SU-DHL-6 (cell line): Measurements from ENCODE around the gene DLG3.

ENCODE experiments used
- H2AFZ ChIP-seq: fragments of 200-600 bp; sonication (generic); 2 replicates; pipeline ENCODE4 v1.6.1; 2014; ENCODE audit warnings: low read depth, mild to moderate bottlenecking, moderate library complexity, mixed read lengths, antibody characterized with exemption, low read length; ENCODE audit not compliant: severe bottlenecking
- H3F3A ChIP-seq: fragments of 200-600 bp; shearing (Covaris generic); 2 replicates; pipeline ENCODE4 v1.6.0; 2016; ENCODE audit warnings: antibody characterized with exemption, mild to moderate bottlenecking; ENCODE audit not compliant: insufficient read depth
- H3K27ac ChIP-seq: fragments of 200-600 bp; sonication (generic); 2 replicates; pipeline ENCODE4 v1.5.1; 2016; ENCODE audit warnings: low read depth, mild to moderate bottlenecking, low read length, moderate library complexity, mixed read lengths
- H3K27me3 ChIP-seq: fragments of 200-600 bp; sonication (generic), shearing (Covaris generic); 2 replicates; pipeline ENCODE4 v1.6.0; 2014; ENCODE audit warnings: mild to moderate bottlenecking, low read length
- H3K36me3 ChIP-seq: fragments of 200-600 bp; sonication (generic); 2 replicates; pipeline ENCODE4 v1.6.1; 2014; ENCODE audit warnings: mild to moderate bottlenecking, low read length, mixed read lengths
- H3K4me2 ChIP-seq: fragments of 300-600, 200-600 bp; shearing (Covaris generic), sonication (generic); 2 replicates; pipeline ENCODE4 v1.6.0; 2014; ENCODE audit warnings: low read length, low read depth, mild to moderate bottlenecking; ENCODE audit not compliant: poor library complexity, severe bottlenecking
- H3K4me3 ChIP-seq: fragments of 200-600 bp; sonication (generic); 2 replicates; pipeline ENCODE4 v1.5.1; 2014; ENCODE audit warnings: antibody characterized with exemption, low read length, mild to moderate bottlenecking, mixed read lengths; ENCODE audit not compliant: insufficient read depth, poor library complexity, severe bottlenecking
- H3K79me2 ChIP-seq: fragments of 200-600 bp; sonication (generic); 2 replicates; pipeline ENCODE4 v1.6.1; 2014; ENCODE audit warnings: mild to moderate bottlenecking, low read length, moderate library complexity; ENCODE audit not compliant: insufficient read depth
- H3K9ac ChIP-seq: fragments of 200-600 bp; sonication (generic); 2 replicates; pipeline ENCODE4 v1.7.0; 2014; ENCODE audit warnings: mild to moderate bottlenecking, low read length
- H3K9me2 ChIP-seq: fragments of 200-600 bp; sonication (generic); replicated peaks from 2 replicates; pipeline ENCODE4 v1.6.1; 2014; ENCODE audit warnings: low read length; ENCODE audit not compliant: insufficient read depth
- H3K9me3 ChIP-seq: fragments of 200-600 bp; sonication (generic); 2 replicates; pipeline ENCODE4 v1.6.1; 2014; ENCODE audit warnings: low read length, mixed read lengths; ENCODE audit not compliant: insufficient read depth
- H4K20me1 ChIP-seq: fragments of 200-600 bp; sonication (generic); 2 replicates; pipeline ENCODE4 v1.6.1; 2014; ENCODE audit warnings: low read depth, mild to moderate bottlenecking, antibody characterized with exemption, low read length, moderate library complexity, mixed read lengths
- CTCF ChIP-seq: fragments of 200-600 bp; sonication (generic); IDR thresholded peaks from one replicate; pipeline ENCODE4 v1.5.1; 2017; ENCODE audit warnings: antibody characterized with exemption, mild to moderate bottlenecking, low read length, moderate library complexity; ENCODE audit not compliant: insufficient read depth, poor library complexity, severe bottlenecking
- EZH2phosphoT487 ChIP-seq: fragments of 200-600 bp; sonication (generic), shearing (Covaris generic); conservative IDR thresholded peaks from 2 replicates; pipeline ENCODE4 v1.6.1; 2018; ENCODE audit warnings: mild to moderate bottlenecking, antibody characterized with exemption, low read length, moderate library complexity, mixed read lengths

Gene DLG3

DNA sequence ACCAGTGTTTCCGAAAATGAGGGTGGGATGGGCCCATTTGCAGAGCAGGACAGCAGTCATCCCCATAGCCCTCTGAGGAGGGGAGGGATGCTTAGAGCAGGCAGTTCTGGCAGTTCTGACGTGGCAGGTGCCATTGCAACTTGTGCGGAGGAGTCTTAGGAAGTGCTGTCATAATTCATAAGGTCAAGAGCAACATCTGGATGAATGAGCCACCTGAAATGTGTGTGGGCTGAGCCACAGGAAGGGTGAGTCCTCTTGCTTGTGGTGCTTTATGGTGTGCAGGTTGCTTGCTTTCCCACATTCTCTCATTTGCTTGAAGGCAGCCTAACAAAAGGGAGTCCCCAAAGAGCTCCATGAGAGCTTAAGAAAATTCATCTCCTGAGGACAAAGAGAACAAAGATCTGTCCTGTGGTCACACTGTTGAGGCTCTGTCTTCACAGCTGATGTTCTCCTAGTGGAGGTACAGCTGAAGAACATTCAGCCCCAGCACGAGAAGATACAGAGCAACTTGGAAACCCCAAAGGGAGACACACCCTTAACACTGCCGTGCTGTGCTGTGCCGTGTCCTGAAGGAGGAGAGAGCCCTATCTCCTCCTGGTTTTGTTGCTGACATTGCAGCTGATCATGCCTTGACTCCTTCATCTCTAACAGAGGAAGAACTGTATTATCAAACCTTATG, 60.3 kb downstream of the DLG3 start:
- Histone ChIP-seq H3K9ac (no peak overlapping the region), H2AFZ (no peak overlapping the region), H3K79me2 (no peaks in the 10 kb centered on the region), H3K27me3 (no peaks in the 10 kb centered on the region), H3K4me2 (no peak overlapping the region), H3F3A (no peaks in the 10 kb centered on the region), H3K9me3 (no peaks in the 10 kb centered on the region), H3K36me3 (no peaks in the 10 kb centered on the region), H3K4me3 (no peak overlapping the region), H4K20me1 (no peaks in the 10 kb centered on the region), H3K27ac (no peak overlapping the region), H3K9me2 (no peaks in the 10 kb centered on the region)
- no peak for TF ChIP-seq EZH2phosphoT487
- TF ChIP-seq CTCF: no peak

DNA sequence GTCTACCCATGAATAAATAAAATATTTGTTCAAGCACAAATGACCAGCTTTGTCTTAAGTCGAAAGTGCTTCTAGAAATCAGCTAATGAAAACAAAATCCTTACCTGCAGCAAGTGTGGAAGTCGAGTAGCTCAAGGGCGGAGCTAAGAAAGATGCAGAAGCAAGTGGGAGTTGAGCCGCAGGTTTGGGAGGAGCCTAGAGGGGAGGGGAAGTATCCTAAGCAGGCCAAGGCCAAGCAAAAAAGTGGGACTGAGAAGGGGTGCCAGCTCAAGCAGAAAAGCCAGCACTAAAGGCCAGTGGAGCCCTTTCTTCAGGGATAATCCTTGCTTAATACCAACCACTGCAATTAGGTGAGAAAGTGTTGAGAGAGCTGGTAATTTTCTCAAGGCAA, 60.8 kb downstream of the DLG3 start:
- no peaks in the 10 kb centered on the region for H3K27me3 ChIP-seq
- no peak overlapping the region for H3K4me3 ChIP-seq
- no peak overlapping the region for H3K27ac ChIP-seq
- H3K4me2 ChIP-seq: no peak overlapping the region
- TF ChIP-seq EZH2phosphoT487: no peak
- no peak for TF ChIP-seq CTCF
- H3K9me2 ChIP-seq: no peaks in the 10 kb centered on the region
- no peaks in the 10 kb centered on the region for H4K20me1 ChIP-seq
- no peaks in the 10 kb centered on the region for H3K79me2 ChIP-seq
- no peak overlapping the region for H2AFZ ChIP-seq
- H3K9me3 ChIP-seq: no peaks in the 10 kb centered on the region
- no peaks in the 10 kb centered on the region for H3F3A ChIP-seq
- H3K9ac ChIP-seq: no peak overlapping the region
- no peaks in the 10 kb centered on the region for H3K36me3 ChIP-seq

GRCh38 chrX:70508296-70508911, 63.8 kb downstream of the DLG3 start:
- Histone ChIP-seq H3K4me3 (no peak overlapping the region), H3K27me3 (no peaks in the 10 kb centered on the region), H3K9me2 (no peaks in the 10 kb centered on the region), H3K79me2 (no peaks in the 10 kb centered on the region), H4K20me1 (no peaks in the 10 kb centered on the region), H3K4me2 (no peak overlapping the region), H3K27ac (no peak overlapping the region), H3F3A (no peaks in the 10 kb centered on the region), H2AFZ (no peak overlapping the region), H3K36me3 (no peaks in the 10 kb centered on the region), H3K9ac (no peak overlapping the region), H3K9me3 (no peaks in the 10 kb centered on the region)
- no peak for TF ChIP-seq CTCF
- TF ChIP-seq EZH2phosphoT487: no peak
